Measurements from ENCODE around the gene PPIL6. TPM values are rescaled to one million over a fixed set of nuclear protein-coding genes. Genes with fewer than 3 reads are reported as not detected.

The PPIL6 gene
- total RNA-seq, 1 donor from 2014 or later: 0.11 TPM

- no peaks in the 10 kb centered on the region for H3K4me1 ChIP-seq
- H3K36me3 ChIP-seq: peaks cover 37 to 71% of the 10 kb centered on the region in 2 donors
- H3K9me3 ChIP-seq: peaks cover 0 to 6% of the 10 kb centered on the region in 2 donors
- H3K27me3 ChIP-seq: no peaks in the 10 kb centered on the region
- DNase-seq (ENCODE audit: low spot score in 2 of 2): no peak
- intact Hi-C loops (cut with DNase I): no loop called here
- no peak overlapping the region for H3K27ac ChIP-seq
- no peak overlapping the region for H3K4me3 ChIP-seq
- no peak for TF ChIP-seq CTCF (IDR thresholded peaks at IDR 0.05)
Measured at GRCh38 chr6:109358204-109358603, 82.2 kb downstream of the PPIL6 start.

GRCh38 chr6:109356237-109356636 is 84.2 kb downstream of the PPIL6 start:
- no peaks in the 10 kb centered on the region for H3K4me1 ChIP-seq
- H3K27me3 ChIP-seq: no peaks in the 10 kb centered on the region
- peaks cover 25 to 55% of the 10 kb centered on the region in 2 donors for H3K36me3 ChIP-seq
- no peak overlapping the region for H3K4me3 ChIP-seq
- H3K27ac ChIP-seq: no peak overlapping the region
- no peak for TF ChIP-seq CTCF (IDR thresholded peaks at IDR 0.05)
- DNase-seq (ENCODE audit: low spot score in 2 of 2): no peak
- H3K9me3 ChIP-seq: peaks cover 0 to 6% of the 10 kb centered on the region in 2 donors
- intact Hi-C loops (cut with DNase I): no loop called here

GRCh38 chr6:109351231-109352130 is 88.9 kb downstream of the PPIL6 start:
- Histone ChIP-seq H3K36me3 (peaks cover 9 to 19% of the 10 kb centered on the region in 2 donors), H3K9me3 (peaks cover 0 to 2% of the 10 kb centered on the region in 2 donors), H3K27ac (no peak overlapping the region), H3K4me3 (no peak overlapping the region), H3K27me3 (no peaks in the 10 kb centered on the region), H3K4me1 (peaks cover 0 to 4% of the 10 kb centered on the region in 2 donors)
- no peak for DNase-seq (ENCODE audit: low spot score in 2 of 2)
- TF ChIP-seq CTCF (IDR thresholded peaks at IDR 0.05): no peak
- intact Hi-C loops (cut with DNase I): no loop called here

- Histone ChIP-seq H3K27me3 (no peaks in the 10 kb centered on the region), H3K9me3 (no peaks in the 10 kb centered on the region), H3K27ac (peak overlapping the region in 1 of 2 donors; percentile 8), H3K36me3 (peaks cover 0 to 8% of the 10 kb centered on the region in 2 donors), H3K4me1 (peaks cover 0 to 4% of the 10 kb centered on the region in 2 donors), H3K4me3 (no peak overlapping the region)
- intact Hi-C loops (cut with DNase I): no loop called here
- TF ChIP-seq CTCF (IDR thresholded peaks at IDR 0.05): no peak
- DNase-seq (ENCODE audit: low spot score in 2 of 2): no peak
Measured at GRCh38 chr6:109349419-109349987, 90.9 kb downstream of the PPIL6 start.

- no peaks in the 10 kb centered on the region for H3K36me3 ChIP-seq
- intact Hi-C loops (cut with DNase I): no loop called here
- no peak for TF ChIP-seq CTCF (IDR thresholded peaks at IDR 0.05)
- no peaks in the 10 kb centered on the region for H3K27me3 ChIP-seq
- no peak overlapping the region for H3K27ac ChIP-seq
- no peak for DNase-seq (ENCODE audit: low spot score in 2 of 2)
- H3K9me3 ChIP-seq: no peaks in the 10 kb centered on the region
- peaks cover 0 to 4% of the 10 kb centered on the region in 2 donors for H3K4me1 ChIP-seq
- H3K4me3 ChIP-seq: no peak overlapping the region
Measured at GRCh38 chr6:109348226-109348625, 92.2 kb downstream of the PPIL6 start.

Measured in ascending aorta (tissue), 2 donors.